ENCODE measurements around the gene CXCR5. TPM values are rescaled to one million over a fixed set of nuclear protein-coding genes. Genes with fewer than 3 reads are reported as not detected.

CXCR5 gene
- total and polyA plus RNA-seq, 4 donors, result 0.06 to 0.92 TPM; not detected in 2

- H3K4me1 ChIP-seq (ENCODE audit: control insufficient read depth in 4 of 4, insufficient read depth in 4 of 4, low read length in 3 of 4), result peaks cover 0 to 11% (median 5%) of the 10 kb centered on the region in 4 donors
- 29% methylated on average over 4 of the region's 4 CpGs for WGBS
Measured at GRCh38 chr11:118892514-118892913, 8.8 kb downstream of the CXCR5 start.

GRCh38 chr11:118892964-118893363, 9.3 kb downstream of the CXCR5 start:
- H3K36me3 ChIP-seq (ENCODE audit: control insufficient read depth in 4 of 4, insufficient read depth in 3 of 4, low read depth in 1 of 4, low read length in 3 of 4), result peaks cover 0 to 3% (median 0%) of the 10 kb centered on the region in 4 donors
- H3K4me3 ChIP-seq (ENCODE audit: low read depth in 1 of 3, low read length in 3 of 3), result no peak overlapping the region
- no peaks in the 10 kb centered on the region for H3K9me3 ChIP-seq (ENCODE audit: control insufficient read depth in 4 of 4, low read length in 3 of 4)
- DNase-seq (ENCODE audit: low spot score), result no peak
- WGBS, result 71% methylated on average over 8 of the region's 8 CpGs
- no peaks in the 10 kb centered on the region for H3K27me3 ChIP-seq (ENCODE audit: control insufficient read depth in 4 of 4, insufficient read depth in 4 of 4, low read length in 3 of 4)
- no peak overlapping the region for H3K9ac ChIP-seq (ENCODE audit: low read depth in 1 of 2, low read length in 2 of 2)
- H3K4me1 ChIP-seq (ENCODE audit: control insufficient read depth in 4 of 4, insufficient read depth in 4 of 4, low read length in 3 of 4), result peaks cover 0 to 11% (median 5%) of the 10 kb centered on the region in 4 donors
- H3K27ac ChIP-seq (ENCODE audit: low read depth in 1 of 2, low read length in 2 of 2), result no peak overlapping the region
- TF ChIP-seq FOXA2 (IDR thresholded peaks at IDR 0.05) (no peak), JUND (IDR thresholded peaks at IDR 0.05) (no peak), FOXA1 (IDR thresholded peaks at IDR 0.05) (no peak), ZBTB33 (IDR thresholded peaks at IDR 0.05) (no peak), HNF4G (IDR thresholded peaks at IDR 0.05) (no peak), NR2F2 (IDR thresholded peaks at IDR 0.05) (no peak), GABPA (IDR thresholded peaks at IDR 0.05 in 1 of 2, conservative IDR thresholded peaks at IDR 0.05 in 1 of 2) (no peak), TAF1 (conservative IDR thresholded peaks at IDR 0.05) (no peak), ATF3 (IDR thresholded peaks at IDR 0.05) (no peak), SP1 (IDR thresholded peaks at IDR 0.05) (no peak), HNF4A (conservative IDR thresholded peaks at IDR 0.05) (no peak)

More at GRCh38 chr11:118892514-118892913, 8.8 kb downstream of the CXCR5 start:
- H3K4me3 ChIP-seq (ENCODE audit: low read depth in 1 of 3, low read length in 3 of 3), result no peak overlapping the region
- peaks cover 0 to 3% (median 0%) of the 10 kb centered on the region in 4 donors for H3K36me3 ChIP-seq (ENCODE audit: control insufficient read depth in 4 of 4, insufficient read depth in 3 of 4, low read depth in 1 of 4, low read length in 3 of 4)
- no peaks in the 10 kb centered on the region for H3K9me3 ChIP-seq (ENCODE audit: control insufficient read depth in 4 of 4, low read length in 3 of 4)
- no peaks in the 10 kb centered on the region for H3K27me3 ChIP-seq (ENCODE audit: control insufficient read depth in 4 of 4, insufficient read depth in 4 of 4, low read length in 3 of 4)
- no peak for TF ChIP-seq RAD21 (IDR thresholded peaks at IDR 0.05)
- TF ChIP-seq SP1 (IDR thresholded peaks at IDR 0.05), result no peak
- TF ChIP-seq YY1 (IDR thresholded peaks at IDR 0.05), result no peak
- no peak for TF ChIP-seq CTCF (IDR thresholded peaks at IDR 0.05; ENCODE audit: low read depth, low read length, missing input control)
- TF ChIP-seq HNF4G (IDR thresholded peaks at IDR 0.05), result no peak
- no peak for TF ChIP-seq FOXA1 (IDR thresholded peaks at IDR 0.05)
- no peak for TF ChIP-seq TAF1 (conservative IDR thresholded peaks at IDR 0.05)
- no peak for TF ChIP-seq REST (IDR thresholded peaks at IDR 0.05)
- no peak overlapping the region for H3K9ac ChIP-seq (ENCODE audit: low read depth in 1 of 2, low read length in 2 of 2)
- DNase-seq (ENCODE audit: low spot score), result no peak
- H3K27ac ChIP-seq (ENCODE audit: low read depth in 1 of 2, low read length in 2 of 2), result no peak overlapping the region

All from liver (tissue), 9 donors.